Fibroblast of lung (primary cell): ENCODE measurements around the gene OR2T34. TPM values are rescaled to one million over a fixed set of nuclear protein-coding genes. Genes with fewer than 3 reads are reported as not detected.

ENCODE experiments used
- DNase-seq, 2 donors: peaks; one replicate each; pipeline versions ENCODE4 v3.0.0 to v3.0.0-alpha.2; 2010; ENCODE audit warnings: low read depth in 2 of 2
- H2AFZ ChIP-seq: 2 replicates; pipeline ENCODE4 v1.5.1; 2012; ENCODE audit warnings: low read length, control low read depth, inconsistent platforms
- H3K27ac ChIP-seq: 2 replicates; pipeline ENCODE4 v1.5.1; 2011; ENCODE audit warnings: low read length, control low read depth; ENCODE audit not compliant: insufficient read depth
- H3K27me3 ChIP-seq: 2 replicates; pipeline ENCODE4 v1.5.1; 2011; ENCODE audit warnings: mild to moderate bottlenecking, low read length; ENCODE audit not compliant: control insufficient read depth, insufficient read depth
- H3K36me3 ChIP-seq: 2 replicates; pipeline ENCODE4 v1.5.1; 2011; ENCODE audit warnings: low read length; ENCODE audit not compliant: control insufficient read depth, insufficient read depth
- H3K4me1 ChIP-seq: 2 replicates; pipeline ENCODE4 v1.5.1; 2011; ENCODE audit warnings: low read length; ENCODE audit not compliant: control insufficient read depth, insufficient read depth; ENCODE audit errors: extremely low read depth
- H3K4me2 ChIP-seq: 2 replicates; pipeline ENCODE4 v1.5.1; 2011; ENCODE audit warnings: low read length, control low read depth; ENCODE audit not compliant: insufficient read depth; ENCODE audit errors: extremely low read depth
- H3K4me3 ChIP-seq, 4 experiments: fragments of 200-600 bp in 1 of 4; sonication (generic) in 1 of 4; replicated peaks in 1 of 4; 2 replicates each; pipeline ENCODE4 v1.5.1; 2011 to 2016; ENCODE audit warnings: low read length in 4 of 4, low read depth in 3 of 4, mild to moderate bottlenecking in 3 of 4, control low read depth in 2 of 4, inconsistent platforms in 1 of 4, mixed read lengths in 1 of 4; ENCODE audit not compliant: insufficient read depth in 1 of 4; ENCODE audit errors: control extremely low read depth in 1 of 4
- H3K79me2 ChIP-seq: 2 replicates; pipeline ENCODE4 v1.5.1; 2012; ENCODE audit warnings: mild to moderate bottlenecking, low read length, inconsistent platforms; ENCODE audit not compliant: control insufficient read depth, insufficient read depth
- H3K9ac ChIP-seq: 2 replicates; pipeline ENCODE4 v1.5.1; 2011; ENCODE audit warnings: mild to moderate bottlenecking, low read length, control low read depth; ENCODE audit not compliant: insufficient read depth
- H3K9me3 ChIP-seq: 2 replicates; pipeline ENCODE4 v1.5.1; 2012; ENCODE audit warnings: low read depth, low read length; ENCODE audit not compliant: control insufficient read depth, insufficient read depth
- H4K20me1 ChIP-seq: 2 replicates; pipeline ENCODE4 v1.5.1; 2011; ENCODE audit warnings: low read length; ENCODE audit not compliant: control insufficient read depth, insufficient read depth; ENCODE audit errors: extremely low read depth
- CTCF ChIP-seq, 2 donors: IDR thresholded peaks in 1 of 2; conservative IDR thresholded peaks in 1 of 2; 1 replicate in 1 of 2; 2 replicates in 1 of 2; pipeline ENCODE4 v1.5.1; 2011 to 2012; ENCODE audit warnings: low read length in 2 of 2, control low read depth in 1 of 2, inconsistent platforms in 1 of 2, low read depth in 1 of 2, mild to moderate bottlenecking in 1 of 2
- EZH2 ChIP-seq: IDR thresholded peaks from 2 replicates; pipeline ENCODE4 v1.5.1; 2012; ENCODE audit warnings: low read length, control low read depth, mild to moderate bottlenecking; ENCODE audit errors: missing control alignments
- polyA plus RNA-seq, 2 donors: library from polyadenylated mRNA; depleted of rRNA in 1 of 2; stranded (reverse) in 1 of 2; unstranded in 1 of 2; fragments of >200 nt; gene quantifications; 2 replicates each; pipeline ENCODE4 v1.2.1, GENCODE V29; 2011 to 2012; ENCODE audit warnings: missing spikeins in 1 of 2
- total RNA-seq: library from RNA; depleted of rRNA; stranded (reverse); fragments of >200 nt; gene quantifications from 2 replicates; pipeline ENCODE4 v1.2.1, GENCODE V29; 2014

Gene OR2T34
- total and polyA plus RNA-seq, 2 donors (not counting 1 experiment from before 2014, with no cell fraction given) = not detected

- no peak overlapping the region for H2AFZ ChIP-seq
- H4K20me1 ChIP-seq = no peaks in the 10 kb centered on the region
- no peak for DNase-seq
- no peak overlapping the region for H3K4me2 ChIP-seq
- no peaks in the 10 kb centered on the region for H3K4me1 ChIP-seq
- H3K27me3 ChIP-seq = no peaks in the 10 kb centered on the region
- H3K9ac ChIP-seq = no peak overlapping the region
- H3K36me3 ChIP-seq = no peaks in the 10 kb centered on the region
- no peaks in the 10 kb centered on the region for H3K9me3 ChIP-seq
- H3K79me2 ChIP-seq = no peaks in the 10 kb centered on the region
- TF ChIP-seq EZH2 = no peak
- no peak for TF ChIP-seq CTCF (conservative IDR thresholded peaks at IDR 0.05 in 1 of 2, IDR thresholded peaks at IDR 0.05 in 1 of 2; ENCODE audit: low read depth in 1 of 2, low read length in 2 of 2)
- H3K27ac ChIP-seq = no peak overlapping the region
- no peak overlapping the region for H3K4me3 ChIP-seq
Measured at GRCh38 chr1:248596615-248597014, 22.1 kb upstream of the OR2T34 start.

- Histone ChIP-seq H3K27me3 (no peaks in the 10 kb centered on the region), H3K9ac (no peak overlapping the region), H3K79me2 (no peaks in the 10 kb centered on the region), H3K9me3 (no peaks in the 10 kb centered on the region), H2AFZ (no peak overlapping the region), H3K4me1 (no peaks in the 10 kb centered on the region), H3K36me3 (no peaks in the 10 kb centered on the region), H3K4me2 (no peak overlapping the region), H4K20me1 (no peaks in the 10 kb centered on the region), H3K4me3 (no peak overlapping the region), H3K27ac (no peak overlapping the region)
- TF ChIP-seq EZH2 (no peak), CTCF (conservative IDR thresholded peaks at IDR 0.05 in 1 of 2, IDR thresholded peaks at IDR 0.05 in 1 of 2; ENCODE audit: low read depth in 1 of 2, low read length in 2 of 2) (no peak)
- no peak for DNase-seq
Measured at GRCh38 chr1:248593226-248593625, 18.7 kb upstream of the OR2T34 start.

- no peaks in the 10 kb centered on the region for H3K9me3 ChIP-seq
- H2AFZ ChIP-seq = no peak overlapping the region
- H4K20me1 ChIP-seq = no peaks in the 10 kb centered on the region
- H3K4me3 ChIP-seq = no peak overlapping the region
- H3K79me2 ChIP-seq = no peaks in the 10 kb centered on the region
- no peaks in the 10 kb centered on the region for H3K36me3 ChIP-seq
- no peak overlapping the region for H3K27ac ChIP-seq
- H3K9ac ChIP-seq = no peak overlapping the region
- no peaks in the 10 kb centered on the region for H3K27me3 ChIP-seq
- TF ChIP-seq CTCF (conservative IDR thresholded peaks at IDR 0.05 in 1 of 2, IDR thresholded peaks at IDR 0.05 in 1 of 2; ENCODE audit: low read depth in 1 of 2, low read length in 2 of 2) (no peak), EZH2 (no peak)
- no peak overlapping the region for H3K4me2 ChIP-seq
- no peak for DNase-seq
- H3K4me1 ChIP-seq = no peaks in the 10 kb centered on the region
Measured at GRCh38 chr1:248592655-248593054, 18.1 kb upstream of the OR2T34 start.
